ENCODE data around the gene TP53I13. TPM values are rescaled to one million over a fixed set of nuclear protein-coding genes. Genes with fewer than 3 reads are reported as not detected.

TP53I13 gene
- total RNA-seq, 4 donors from 2014 or later: 119 to 188 (median 152) TPM

DNA sequence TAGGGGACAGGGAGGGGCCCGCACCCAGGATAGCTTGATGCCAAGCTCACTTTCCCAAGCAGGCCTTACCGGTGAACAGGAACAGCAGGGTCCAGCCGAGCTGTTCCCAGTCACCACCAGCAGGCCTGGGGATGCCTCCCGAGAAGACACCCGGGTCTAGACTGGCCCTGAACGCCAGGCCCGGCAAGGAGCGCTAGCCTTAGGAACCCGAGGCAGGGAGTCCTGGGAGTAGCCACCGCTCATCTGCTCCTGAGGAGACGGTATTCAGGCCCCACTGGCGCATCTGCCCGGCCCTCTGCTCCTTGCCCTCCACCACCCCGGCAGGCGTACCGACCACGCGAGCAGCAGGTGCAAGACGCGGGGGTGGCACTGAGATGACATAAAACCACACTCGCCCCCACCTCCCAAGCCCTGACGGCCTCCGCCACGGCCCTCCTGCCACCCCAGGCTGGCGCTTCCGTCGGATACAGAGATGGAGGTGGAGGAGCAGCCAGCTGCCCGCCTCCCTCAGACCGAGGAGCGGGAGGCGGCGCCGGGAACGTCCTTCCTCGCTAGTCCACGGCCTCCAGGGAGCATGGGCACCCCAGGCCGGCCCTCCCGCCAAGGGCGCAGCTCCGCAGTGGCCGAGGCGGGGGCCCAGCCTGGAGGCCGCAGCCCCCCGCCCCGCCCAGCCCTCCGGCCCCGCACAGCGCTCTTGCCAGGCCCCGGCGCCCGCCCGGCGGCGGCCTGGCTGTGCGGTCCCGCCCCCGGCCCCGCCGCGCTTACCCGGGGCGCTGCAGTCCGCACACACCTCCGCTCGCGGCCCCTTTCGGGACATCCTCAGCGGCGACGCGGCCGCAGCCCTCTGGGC lies 20.3 kb downstream of the TP53I13 start:
- no peak for DNase-seq (ENCODE audit: low spot score in 2 of 2)
- 0 to 1% methylated on average over 27 to 47 of the region's 72 CpGs for WGBS, 2 donors
- peaks cover 0 to 84% (median 67%) of the 10 kb centered on the region in 4 donors for H3K4me1 ChIP-seq

DNA sequence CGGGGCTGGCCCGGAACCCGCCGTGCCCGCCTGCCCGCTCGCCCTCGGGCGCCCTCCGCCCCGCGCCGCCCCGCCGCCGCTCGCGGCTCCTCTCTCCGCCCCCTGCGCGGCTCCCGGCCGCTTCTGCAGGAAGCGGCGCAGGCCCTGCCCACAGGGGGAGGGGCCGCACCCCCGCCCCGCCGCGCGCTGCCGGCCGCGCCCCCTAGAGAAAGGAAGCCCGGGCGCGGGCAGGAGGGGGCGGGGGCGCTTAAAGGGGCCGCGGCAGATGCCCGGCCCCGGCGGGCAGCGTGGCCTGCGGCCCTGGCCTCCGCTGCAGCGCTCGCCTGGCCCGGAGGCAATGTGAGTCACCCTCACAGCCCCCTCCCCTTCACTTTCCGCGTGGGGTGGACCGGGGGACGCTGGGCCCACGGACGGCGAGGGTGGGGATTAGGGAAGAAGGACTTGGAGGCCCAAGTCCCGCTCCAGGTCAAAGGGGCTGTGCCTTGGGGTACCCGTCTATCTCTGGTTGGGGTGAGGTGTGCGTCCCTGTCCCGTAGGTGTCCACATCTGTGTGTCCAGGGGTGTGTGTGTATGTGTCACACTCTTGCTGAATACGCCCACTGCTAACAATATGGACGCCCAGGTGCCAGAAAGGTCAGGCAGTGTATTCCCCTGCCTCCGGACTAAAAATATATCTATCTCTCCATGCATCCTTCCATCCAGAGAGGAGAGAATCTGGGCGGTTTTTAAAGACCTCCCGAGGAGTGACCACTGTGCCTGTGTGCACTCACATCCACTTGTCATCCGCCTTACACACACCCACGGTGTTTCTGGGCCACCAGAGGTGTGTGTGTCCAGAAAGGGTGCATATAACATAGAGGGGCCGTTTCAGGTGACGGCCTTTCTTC lies 21.3 kb downstream of the TP53I13 start, which contains the start of gene GIT1:
Gene GIT1 (minus strand): TSS at position 125 of the 887 bp plus-strand sequence. CDS start 270 bp downstream, outside the sequence.
- Histone ChIP-seq H3K4me1 (peaks cover 0 to 84% (median 67%) of the 10 kb centered on the region in 4 donors), H3K9me3 (no peaks in the 10 kb centered on the region), H3K27ac (peak within 1 kb of the TSS; percentile 84 to 97 (median 92)), H3K36me3 (no peaks in the 10 kb centered on the region), H3K27me3 (no peaks in the 10 kb centered on the region), H3K4me3 (peak within 1 kb of the TSS; percentile 81 to 97 (median 92))
- peak; percentile 69 to 77 for DNase-seq (ENCODE audit: low spot score in 2 of 2)
- 2 to 9% methylated on average over 19 to 42 of the region's 70 CpGs for WGBS, 2 donors
- TF ChIP-seq POLR2A (IDR thresholded peaks at IDR 0.05) (peak; percentile 87), CTCF (IDR thresholded peaks at IDR 0.05) (peak in 3 of 5 experiments; percentile 15 to 60 (median 15)), EP300 (IDR thresholded peaks at IDR 0.05) (peak in 1 of 2 donors; percentile 31)

More for the DNA sequence above, 20.3 kb downstream of the TP53I13 start:
- Histone ChIP-seq H3K36me3 (no peaks in the 10 kb centered on the region), H3K27me3 (no peaks in the 10 kb centered on the region), H3K9me3 (no peaks in the 10 kb centered on the region), H3K4me3 (peak overlapping the region; percentile 81 to 97 (median 92)), H3K27ac (peak overlapping the region; percentile 80 to 95 (median 88))
- no peak for TF ChIP-seq POLR2A (IDR thresholded peaks at IDR 0.05)
- TF ChIP-seq EP300 (IDR thresholded peaks at IDR 0.05): peak in 1 of 2 donors; percentile 30
- TF ChIP-seq CTCF (IDR thresholded peaks at IDR 0.05): no peak

GRCh38 chr17:29590411-29591145 lies 22.1 kb downstream of the TP53I13 start:
- no peak for TF ChIP-seq POLR2A (IDR thresholded peaks at IDR 0.05)
- TF ChIP-seq CTCF (IDR thresholded peaks at IDR 0.05): no peak
- TF ChIP-seq EP300 (IDR thresholded peaks at IDR 0.05): no peak
- no peak for DNase-seq (ENCODE audit: low spot score in 2 of 2)
- Histone ChIP-seq H3K27me3 (no peaks in the 10 kb centered on the region), H3K4me1 (peaks cover 0 to 84% (median 64%) of the 10 kb centered on the region in 4 donors), H3K27ac (peak overlapping the region; percentile 72 to 97 (median 92)), H3K4me3 (peak overlapping the region; percentile 39 to 96 (median 56)), H3K9me3 (no peaks in the 10 kb centered on the region), H3K36me3 (no peaks in the 10 kb centered on the region)
- WGBS, 2 donors: 9 to 10% methylated on average over 20 to 30 of the region's 30 CpGs

DNA sequence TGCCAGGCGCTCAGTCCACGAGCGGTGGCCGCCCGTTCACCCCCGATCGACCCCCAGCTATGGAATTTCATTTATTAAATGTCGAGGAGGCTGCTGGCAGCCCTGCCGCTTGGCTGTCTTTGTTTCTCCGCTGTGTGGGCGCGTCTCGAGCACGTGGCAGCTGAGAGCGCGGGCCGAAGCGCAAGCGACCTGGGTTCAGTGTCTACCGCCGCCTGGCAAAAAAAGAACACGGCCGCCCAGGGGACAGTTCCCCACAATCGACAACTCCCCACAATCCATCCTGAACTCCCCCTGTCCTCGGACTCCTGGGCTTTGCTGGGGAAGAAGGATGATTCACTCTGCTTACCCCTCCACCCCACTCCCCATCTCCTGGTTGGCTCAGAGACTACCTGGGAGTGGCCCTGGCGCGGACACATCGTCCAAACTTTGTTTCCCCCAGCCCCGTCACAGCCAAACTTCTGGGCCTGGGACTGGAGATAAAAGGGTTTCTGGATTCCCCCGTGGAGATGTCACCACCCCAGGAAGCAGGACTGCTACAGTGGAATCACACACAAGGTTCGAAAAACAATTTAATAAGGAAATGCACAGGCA lies 22.7 kb downstream of the TP53I13 start:
- DNase-seq (ENCODE audit: low spot score in 2 of 2): peak in 1 of 2 donors; percentile 52
- Histone ChIP-seq H3K36me3 (no peaks in the 10 kb centered on the region), H3K27me3 (no peaks in the 10 kb centered on the region), H3K27ac (peak overlapping the region; percentile 72 to 97 (median 92)), H3K9me3 (no peaks in the 10 kb centered on the region), H3K4me1 (peaks cover 0 to 84% (median 60%) of the 10 kb centered on the region in 4 donors), H3K4me3 (peak overlapping the region; percentile 39 to 96 (median 56))
- TF ChIP-seq POLR2A (IDR thresholded peaks at IDR 0.05): no peak
- peak in 1 of 2 donors; percentile 67 for TF ChIP-seq EP300 (IDR thresholded peaks at IDR 0.05)
- WGBS, 2 donors: 0 to 1% methylated on average over 27 to 31 of the region's 31 CpGs

Measured in tibial nerve (tissue), 4 donors.